Hematopoietic multipotent progenitor cell treated with erythropoietin and hydrocortisone succinate and interleukin-3 and kit ligand, for 17 days (in vitro differentiated cells): Measurements from ENCODE around the gene ARHGAP28.

ENCODE experiments used
- DNase-seq: peaks from one replicate; pipeline ENCODE4 v3.0.0-alpha.2; 2015; ENCODE audit warnings: low spot score

Gene ARHGAP28

GRCh38 chr18:6733758-6734157, 4.2 kb downstream of the ARHGAP28 start:
- DNase-seq, result no peak

- no peak for DNase-seq
These were observed 5.4 kb downstream of the ARHGAP28 start for GRCh38 chr18:6734726-6735430.

GRCh38 chr18:6737833-6738232, 8.3 kb downstream of the ARHGAP28 start:
- DNase-seq, result no peak

DNA sequence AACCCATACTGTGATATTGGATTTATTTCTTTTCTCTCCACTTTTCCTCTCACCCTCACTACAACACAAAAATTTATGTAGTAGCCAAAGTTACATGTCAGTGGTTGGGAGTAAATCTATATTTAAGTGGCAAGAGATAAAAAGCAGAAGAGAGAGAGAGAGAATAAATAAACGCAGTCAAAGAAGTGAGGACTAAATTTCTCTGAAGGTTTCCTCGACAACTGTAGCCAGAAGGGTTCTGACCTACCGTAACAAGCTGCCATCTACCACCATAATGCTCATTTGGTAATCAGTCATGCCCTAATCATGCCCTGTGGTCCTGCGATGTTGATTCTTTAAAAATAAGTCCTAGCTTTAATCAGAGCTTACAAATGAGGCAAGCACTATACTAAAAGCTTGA, 9.1 kb downstream of the ARHGAP28 start:
- no peak for DNase-seq

GRCh38 chr18:6741232-6741663, 11.7 kb downstream of the ARHGAP28 start:
- no peak for DNase-seq

DNA sequence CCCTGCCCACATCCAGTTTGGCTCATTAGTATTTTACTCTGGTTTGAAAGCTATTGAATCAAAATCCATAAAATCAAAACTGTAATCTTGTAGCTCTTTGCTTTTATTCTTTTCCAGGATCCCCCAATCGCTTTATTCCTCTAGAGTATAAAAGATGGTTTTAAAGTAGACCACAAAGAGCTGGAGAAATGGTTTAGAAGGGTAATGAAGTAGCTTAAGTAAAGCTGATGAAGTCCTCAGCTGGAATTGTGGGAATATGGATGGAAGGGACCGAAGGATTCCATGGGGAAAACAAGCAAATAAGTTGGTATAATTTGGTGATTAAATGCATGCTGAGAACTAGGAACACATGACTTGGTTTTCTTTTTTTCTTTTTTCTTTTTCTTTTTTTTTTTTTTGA, 12.3 kb downstream of the ARHGAP28 start:
- DNase-seq, result no peak

- no peak for DNase-seq
These were observed 14.5 kb downstream of the ARHGAP28 start for GRCh38 chr18:6743999-6744398.

GRCh38 chr18:6744816-6745455, 15.4 kb downstream of the ARHGAP28 start:
- no peak for DNase-seq

DNA sequence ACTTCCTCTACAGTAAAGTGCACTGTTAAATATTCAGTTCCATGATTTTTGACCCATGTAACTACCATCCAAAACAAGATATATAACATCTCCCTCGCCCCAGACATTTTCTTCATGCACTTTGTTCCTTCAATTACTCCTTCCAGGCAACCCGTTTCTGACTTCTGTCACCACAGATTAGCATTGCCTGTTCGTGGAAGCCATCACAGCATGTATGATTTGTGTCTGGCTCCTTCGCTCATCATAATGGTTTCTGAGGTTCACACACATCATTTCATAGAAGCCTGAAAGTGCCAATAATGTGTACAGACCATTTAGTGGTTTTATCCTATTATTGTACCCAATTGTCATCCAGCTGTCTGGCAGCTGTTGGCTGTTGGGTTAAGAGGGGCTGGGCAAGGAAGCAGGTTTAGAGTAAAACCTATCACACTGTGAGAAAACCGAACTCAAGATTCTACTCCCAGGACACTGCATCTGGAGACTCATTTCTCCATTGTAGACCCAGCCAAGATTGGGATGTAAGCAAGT, 16.1 kb downstream of the ARHGAP28 start:
- no peak for DNase-seq

DNA sequence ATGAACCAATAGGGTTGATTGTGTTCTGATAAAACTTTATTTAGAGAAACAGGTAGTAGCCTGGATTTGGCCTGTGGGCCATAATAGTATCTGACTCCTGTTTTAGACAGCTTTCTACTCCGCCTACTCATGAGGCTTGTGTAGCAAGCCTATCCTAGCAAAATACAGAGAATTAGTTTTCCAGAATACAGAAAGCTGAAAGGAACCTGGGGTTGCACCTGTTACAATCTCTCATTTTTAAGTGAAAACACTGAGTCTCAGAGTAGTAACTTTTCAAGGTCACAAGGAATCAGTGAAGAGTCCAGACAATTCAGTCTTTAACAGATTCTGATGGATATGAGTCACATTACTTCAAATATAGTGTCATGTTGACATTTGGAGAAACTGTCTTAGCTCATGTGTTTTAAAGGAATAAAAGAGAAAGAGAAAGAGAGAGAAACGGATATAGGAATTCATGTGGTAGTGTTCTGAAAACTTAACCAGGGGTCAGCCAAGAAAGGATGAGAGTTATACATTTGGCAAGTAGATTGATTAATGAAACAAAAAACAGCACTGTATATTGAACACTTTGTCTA, 17.0 kb downstream of the ARHGAP28 start:
- no peak for DNase-seq

- no peak for DNase-seq
These were observed 18.1 kb downstream of the ARHGAP28 start for GRCh38 chr18:6747646-6748045.

DNA sequence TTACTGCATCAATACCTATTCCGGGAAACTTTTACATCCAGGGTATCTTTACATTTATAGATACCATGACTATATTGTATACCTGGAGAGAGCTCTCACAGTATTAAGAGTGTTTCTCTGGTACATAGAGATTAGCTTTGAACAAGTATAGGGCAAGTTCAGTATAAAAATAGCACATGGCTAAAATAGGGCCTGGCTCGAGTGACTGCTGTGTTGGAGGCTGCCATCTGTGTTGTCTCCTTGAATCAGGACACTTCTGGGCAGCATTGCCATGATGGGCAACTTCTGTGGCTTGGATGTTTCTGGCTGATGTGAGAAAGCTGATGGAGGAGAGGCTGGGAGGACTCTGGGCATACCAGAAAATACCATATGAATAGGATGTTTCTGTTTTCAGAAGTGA, 18.7 kb downstream of the ARHGAP28 start:
- no peak for DNase-seq

DNA sequence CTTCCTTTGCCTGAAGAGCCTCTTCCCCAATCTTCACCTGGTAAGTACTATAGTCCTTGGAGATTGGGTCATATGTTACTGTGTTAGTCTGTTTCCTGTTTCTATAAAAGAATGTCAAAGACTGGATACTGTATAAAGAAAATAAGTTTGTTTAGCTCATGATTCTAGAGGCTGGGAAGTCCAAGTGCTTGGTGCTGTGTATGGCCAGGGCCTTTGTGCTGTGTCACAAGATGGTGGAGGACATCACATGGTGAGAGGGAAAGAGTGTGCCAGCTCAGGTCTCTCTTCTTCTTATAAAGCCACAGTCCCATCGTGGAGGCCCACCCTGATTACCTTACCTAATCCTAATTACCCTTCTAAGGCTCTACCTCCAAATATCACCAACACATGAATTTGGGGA, 20.9 kb downstream of the ARHGAP28 start:
- DNase-seq, result no peak

DNA sequence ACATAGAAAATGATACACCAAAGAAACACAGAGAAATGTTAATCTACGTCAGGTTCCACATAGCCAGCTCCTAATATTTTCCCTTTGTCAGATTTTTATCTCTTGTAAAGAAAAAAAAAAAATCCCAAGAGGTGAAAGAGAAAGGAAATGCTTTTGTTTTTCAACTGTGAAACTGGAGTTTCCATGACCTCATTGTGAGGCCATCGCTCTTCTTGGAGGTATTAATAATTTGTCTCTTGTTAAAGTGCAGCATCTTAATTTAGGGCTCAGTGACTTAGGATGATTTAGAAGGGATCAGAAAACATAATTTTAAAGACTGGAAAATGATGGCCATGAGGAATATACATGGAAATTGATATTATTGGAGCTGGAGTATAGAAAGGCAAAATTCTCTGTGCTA, 21.7 kb downstream of the ARHGAP28 start:
- DNase-seq, result no peak

DNA sequence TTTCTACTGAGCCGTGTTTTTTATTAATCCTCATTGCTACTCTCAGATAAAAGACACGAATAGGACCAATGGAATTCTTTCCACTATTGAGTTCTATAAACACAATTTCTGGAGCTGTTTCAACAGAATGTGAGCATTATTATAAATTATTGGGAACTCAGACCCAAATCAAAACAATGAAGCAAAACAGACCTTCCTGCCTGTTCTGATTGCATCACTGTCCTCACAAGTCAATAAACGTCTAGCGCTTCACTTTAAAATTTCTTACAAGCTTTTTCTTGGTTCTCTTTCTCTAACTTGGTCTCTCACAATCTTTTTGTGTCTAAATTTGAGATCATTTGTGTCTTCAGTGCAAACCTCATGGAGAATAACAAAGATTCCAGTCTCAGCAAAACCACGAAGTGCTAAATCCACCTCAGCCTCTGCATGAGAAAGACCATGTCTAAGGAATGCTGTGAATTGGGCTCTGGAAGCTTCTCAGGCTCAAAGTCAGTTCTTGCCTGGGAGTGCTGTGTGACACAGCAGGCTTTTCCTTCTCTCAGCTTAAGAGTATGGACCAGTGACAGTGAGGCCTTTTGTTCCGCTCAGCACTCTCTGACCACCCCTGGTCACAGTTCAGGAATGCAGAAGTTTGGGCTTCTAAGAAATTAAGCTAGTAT, 22.8 kb downstream of the ARHGAP28 start:
- DNase-seq, result no peak

DNA sequence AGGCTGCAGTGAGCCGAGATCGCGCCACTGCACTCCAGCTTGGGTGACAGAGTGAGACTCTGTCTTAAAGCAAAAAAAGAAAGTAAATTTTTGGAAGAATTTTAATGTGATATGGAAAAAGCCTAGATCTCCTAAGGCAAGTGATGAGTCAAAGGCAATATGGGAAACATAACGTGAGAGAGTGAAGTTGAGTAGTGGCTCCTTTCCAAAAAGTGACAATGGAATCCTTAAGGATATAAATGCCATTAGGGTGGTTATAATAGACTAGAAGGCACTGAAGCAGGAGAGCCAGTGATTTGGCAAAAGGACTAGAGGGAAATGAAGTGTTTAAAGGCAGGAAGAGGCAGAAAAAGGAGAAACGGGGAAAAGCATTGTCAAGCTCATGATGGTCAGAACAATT, 25.6 kb downstream of the ARHGAP28 start:
- DNase-seq, result no peak

DNA sequence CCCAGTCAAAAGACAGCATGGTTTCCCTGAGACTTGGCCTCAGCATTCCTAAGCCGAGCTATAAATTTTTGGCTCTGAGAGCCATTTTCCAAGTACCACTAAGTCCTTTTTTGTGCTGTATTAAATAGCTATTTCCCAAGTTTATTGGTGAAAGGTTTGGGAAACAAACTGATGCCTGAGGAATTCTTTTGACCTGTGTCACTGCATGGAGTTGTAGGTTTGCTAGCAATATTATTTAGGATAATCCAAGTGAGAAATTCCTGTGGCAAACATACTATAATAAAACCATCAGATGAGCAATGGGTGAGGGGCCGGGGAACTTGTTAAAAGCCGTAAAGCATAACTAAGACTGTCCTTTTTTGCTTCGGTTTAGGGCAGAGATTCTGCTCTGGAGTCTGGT, 28.4 kb downstream of the ARHGAP28 start:
- no peak for DNase-seq

- DNase-seq, result no peak
These were observed 30.1 kb downstream of the ARHGAP28 start for GRCh38 chr18:6759579-6759978.

GRCh38 chr18:6763524-6763923, 34.0 kb downstream of the ARHGAP28 start:
- DNase-seq, result no peak

DNA sequence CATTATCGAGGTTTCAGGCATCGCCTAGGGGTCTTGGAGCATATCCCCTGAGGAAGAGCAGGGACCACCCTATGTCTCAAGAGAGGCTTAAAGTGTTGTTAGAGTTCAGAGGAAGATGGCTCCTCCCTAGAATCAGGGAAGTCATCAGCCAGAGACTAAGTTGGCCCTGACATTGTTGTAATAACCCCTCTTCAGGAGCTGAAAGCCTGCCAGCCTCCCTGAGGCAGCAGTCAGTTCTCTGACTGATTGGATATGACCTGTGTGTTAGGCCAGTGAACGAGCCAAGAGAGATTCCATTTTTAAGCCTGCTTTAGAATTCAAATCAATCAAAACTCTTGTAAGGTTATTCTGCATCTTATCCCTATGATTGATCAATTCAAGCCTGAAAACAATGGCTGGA, 34.9 kb downstream of the ARHGAP28 start:
- DNase-seq, result no peak

- DNase-seq, result no peak
These were observed 44.3 kb downstream of the ARHGAP28 start for GRCh38 chr18:6773777-6774176.

DNA sequence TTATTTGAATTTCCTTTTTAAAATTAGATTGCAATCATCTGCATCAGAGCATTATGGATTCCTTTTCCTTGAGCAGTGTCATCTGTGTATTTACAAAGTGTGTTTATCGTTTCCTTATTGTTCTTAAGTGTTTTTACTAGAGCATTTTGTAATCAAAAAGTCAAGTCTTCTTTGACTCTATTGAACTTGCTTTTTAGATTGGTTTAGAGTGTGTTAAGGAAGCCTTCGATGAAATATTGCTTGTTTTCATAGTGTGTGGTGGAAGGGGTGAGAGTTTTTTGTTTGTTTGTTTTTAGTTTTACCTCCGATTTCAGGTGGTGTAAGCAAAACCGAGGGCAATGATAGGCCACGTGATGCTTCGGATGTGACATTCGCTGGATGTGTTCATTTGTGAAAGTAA, 45.7 kb downstream of the ARHGAP28 start:
- no peak for DNase-seq

DNA sequence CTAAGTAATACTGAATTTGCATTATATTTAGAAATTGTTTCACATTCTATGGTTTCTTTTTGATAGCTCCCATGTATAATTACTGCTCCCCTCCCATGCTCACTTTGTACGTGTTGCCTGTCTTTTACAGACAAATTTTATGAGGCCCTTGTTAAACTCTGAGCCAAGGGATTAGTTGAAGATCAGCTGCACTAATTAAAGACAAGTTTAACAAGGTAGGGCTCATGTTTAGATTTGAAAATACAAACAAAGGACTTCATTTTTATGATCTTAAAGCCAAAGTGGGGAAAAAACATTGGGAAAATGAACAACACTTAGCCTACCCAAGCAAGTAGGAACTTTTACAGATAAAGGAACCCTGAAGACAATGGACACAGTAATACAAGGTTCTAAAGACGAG, 46.2 kb downstream of the ARHGAP28 start:
- DNase-seq, result no peak
